ENCODE data around the gene PRR18.

Gene PRR18

DNA sequence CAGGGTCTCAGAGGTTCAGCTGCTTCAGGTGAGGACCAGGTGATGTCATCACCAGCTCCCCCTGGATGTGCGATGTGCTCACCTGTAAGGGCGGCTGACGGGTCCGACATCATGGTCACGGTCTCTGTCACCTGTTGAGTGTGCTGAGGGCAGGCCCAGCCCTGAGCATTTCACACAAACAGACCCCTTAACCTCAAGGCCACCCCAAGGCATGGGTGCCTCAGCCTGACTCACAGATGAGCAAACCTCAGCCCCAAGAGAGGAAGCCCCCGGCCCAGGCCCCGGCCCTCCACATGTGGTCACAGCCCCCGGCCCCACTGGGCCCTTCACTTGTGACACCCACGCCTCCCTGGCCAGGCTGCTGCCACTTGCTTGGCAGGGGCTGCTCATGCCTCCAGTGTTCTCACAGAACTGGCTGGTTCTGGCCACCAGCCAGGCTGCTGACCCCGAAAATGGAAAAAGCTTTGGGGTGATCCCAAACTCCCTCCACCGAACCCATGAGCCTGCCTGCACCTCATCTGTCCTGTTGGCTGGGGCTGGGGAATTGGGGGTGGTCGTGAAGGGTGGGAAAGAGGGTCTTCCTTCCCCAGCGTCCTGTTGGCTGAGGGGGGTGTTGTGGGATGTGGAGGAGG lies 33.3 kb downstream of the PRR18 start:
- no peak overlapping the region for H3K4me3 ChIP-seq (ENCODE audit: low read depth, low read length)
- no peak for DNase-seq (ENCODE audit: low read depth)
- TF ChIP-seq, protein P1, sequence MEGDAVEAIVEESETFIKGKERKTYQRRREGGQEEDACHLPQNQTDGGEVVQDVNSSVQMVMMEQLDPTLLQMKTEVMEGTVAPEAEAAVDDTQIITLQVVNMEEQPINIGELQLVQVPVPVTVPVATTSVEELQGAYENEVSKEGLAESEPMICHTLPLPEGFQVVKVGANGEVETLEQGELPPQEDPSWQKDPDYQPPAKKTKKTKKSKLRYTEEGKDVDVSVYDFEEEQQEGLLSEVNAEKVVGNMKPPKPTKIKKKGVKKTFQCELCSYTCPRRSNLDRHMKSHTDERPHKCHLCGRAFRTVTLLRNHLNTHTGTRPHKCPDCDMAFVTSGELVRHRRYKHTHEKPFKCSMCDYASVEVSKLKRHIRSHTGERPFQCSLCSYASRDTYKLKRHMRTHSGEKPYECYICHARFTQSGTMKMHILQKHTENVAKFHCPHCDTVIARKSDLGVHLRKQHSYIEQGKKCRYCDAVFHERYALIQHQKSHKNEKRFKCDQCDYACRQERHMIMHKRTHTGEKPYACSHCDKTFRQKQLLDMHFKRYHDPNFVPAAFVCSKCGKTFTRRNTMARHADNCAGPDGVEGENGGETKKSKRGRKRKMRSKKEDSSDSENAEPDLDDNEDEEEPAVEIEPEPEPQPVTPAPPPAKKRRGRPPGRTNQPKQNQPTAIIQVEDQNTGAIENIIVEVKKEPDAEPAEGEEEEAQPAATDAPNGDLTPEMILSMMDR (IDR thresholded peaks at IDR 0.05; ENCODE audit: insufficient read depth, low read depth, low read length, missing control alignments), result no peak

DNA sequence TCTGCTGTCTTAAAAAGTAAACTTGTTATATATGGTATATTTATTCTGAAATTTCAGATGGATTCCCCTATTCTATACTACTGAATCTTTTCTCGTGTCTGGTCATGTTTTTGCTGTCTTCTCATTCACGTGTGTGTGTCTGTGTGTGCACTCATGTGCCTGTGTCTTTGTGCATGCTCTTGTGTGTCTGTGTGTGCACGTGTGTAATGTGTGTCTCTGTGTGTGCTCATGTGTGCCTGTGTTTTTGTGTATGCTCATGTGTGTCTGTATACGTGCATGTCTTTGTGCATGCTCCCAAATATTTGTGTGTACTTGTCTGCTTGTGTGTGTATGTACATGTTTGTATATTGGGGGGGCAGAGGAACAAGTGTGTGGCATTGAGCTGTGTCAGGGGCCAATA lies 34.0 kb downstream of the PRR18 start:
- DNase-seq (ENCODE audit: low read depth), result no peak
- no peak overlapping the region for H3K4me3 ChIP-seq (ENCODE audit: low read depth, low read length)
- TF ChIP-seq, protein P1 (IDR thresholded peaks at IDR 0.05; ENCODE audit: insufficient read depth, low read depth, low read length, missing control alignments), result no peak

- no peak overlapping the region for H3K4me3 ChIP-seq (ENCODE audit: low read depth, low read length)
- TF ChIP-seq, protein P1 (IDR thresholded peaks at IDR 0.05; ENCODE audit: insufficient read depth, low read depth, low read length, missing control alignments), result no peak
- DNase-seq (ENCODE audit: low read depth), result no peak
Measured at GRCh38 chr6:166271376-166271765, 36.8 kb downstream of the PRR18 start.

DNA sequence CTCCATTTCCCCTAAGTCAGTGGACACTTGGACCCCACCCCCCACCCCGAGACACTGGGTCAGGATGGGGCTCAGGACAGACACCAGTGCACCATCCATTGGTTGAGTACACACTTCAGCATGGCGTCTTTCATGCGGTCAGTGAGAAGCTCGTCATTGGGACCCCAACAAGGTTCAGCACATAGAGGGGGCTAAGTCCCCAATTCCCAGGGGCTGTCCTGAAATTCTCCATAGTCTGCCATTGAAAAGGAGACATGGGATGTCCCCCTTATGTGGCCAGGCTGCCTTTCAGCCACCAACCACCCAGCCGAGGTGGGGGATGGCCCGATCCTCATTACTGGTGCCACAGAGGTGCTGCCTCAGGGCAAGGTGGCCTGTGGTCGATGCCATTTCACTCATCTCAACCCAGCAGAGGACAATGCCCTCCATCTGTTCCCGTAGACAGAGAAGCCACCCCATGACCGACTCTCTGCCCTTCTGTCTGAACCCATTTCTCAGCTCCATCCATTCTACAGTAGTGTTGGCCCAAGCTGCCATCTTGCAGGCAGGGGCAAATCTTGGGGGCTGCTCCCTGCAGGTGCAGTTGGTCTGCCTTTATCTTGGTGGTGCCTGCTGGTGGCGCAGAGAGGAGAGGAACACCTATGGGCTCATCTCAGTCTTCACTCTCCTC lies 37.4 kb downstream of the PRR18 start:
- TF ChIP-seq, protein P1 (IDR thresholded peaks at IDR 0.05; ENCODE audit: insufficient read depth, low read depth, low read length, missing control alignments), result no peak
- DNase-seq (ENCODE audit: low read depth), result no peak
- no peak overlapping the region for H3K4me3 ChIP-seq (ENCODE audit: low read depth, low read length)

DNA sequence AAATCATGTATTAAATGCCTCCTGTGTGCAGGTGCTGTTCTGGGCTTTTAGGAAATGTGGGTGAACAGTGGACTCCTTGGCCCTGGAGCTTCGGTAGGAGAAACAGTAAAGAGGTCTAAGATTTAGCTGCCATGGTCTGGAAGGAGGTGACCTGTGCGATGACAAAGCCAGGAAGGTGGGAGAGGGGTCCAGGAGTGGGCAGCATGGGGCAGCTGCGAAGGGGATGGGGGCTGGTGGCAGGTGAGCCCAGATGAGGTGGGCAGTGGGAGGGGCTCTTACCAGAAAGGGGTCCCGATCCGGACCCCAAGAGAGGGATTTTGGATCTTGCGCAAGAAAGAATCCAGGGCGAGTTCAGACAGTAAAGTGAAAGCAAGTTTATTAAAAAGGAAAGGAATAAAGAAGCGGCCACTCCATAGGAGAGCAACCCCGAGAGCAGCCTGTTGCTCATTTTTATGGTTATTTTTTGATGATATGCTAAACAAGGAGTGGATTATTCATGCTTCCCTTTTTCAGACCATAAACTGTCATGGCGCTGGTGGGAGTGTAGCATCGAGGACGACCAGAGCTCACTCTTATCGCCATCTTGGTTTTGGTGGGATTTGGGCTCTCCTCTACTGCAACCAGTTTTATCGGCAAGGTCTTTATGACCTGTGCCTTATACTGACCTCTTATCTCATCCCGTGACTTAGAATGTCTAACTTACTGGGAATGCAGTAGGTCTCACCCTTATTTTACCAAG lies 38.7 kb downstream of the PRR18 start:
- no peak for DNase-seq (ENCODE audit: low read depth)
- TF ChIP-seq, protein P1 (IDR thresholded peaks at IDR 0.05; ENCODE audit: insufficient read depth, low read depth, low read length, missing control alignments), result no peak
- no peak overlapping the region for H3K4me3 ChIP-seq (ENCODE audit: low read depth, low read length)

DNA sequence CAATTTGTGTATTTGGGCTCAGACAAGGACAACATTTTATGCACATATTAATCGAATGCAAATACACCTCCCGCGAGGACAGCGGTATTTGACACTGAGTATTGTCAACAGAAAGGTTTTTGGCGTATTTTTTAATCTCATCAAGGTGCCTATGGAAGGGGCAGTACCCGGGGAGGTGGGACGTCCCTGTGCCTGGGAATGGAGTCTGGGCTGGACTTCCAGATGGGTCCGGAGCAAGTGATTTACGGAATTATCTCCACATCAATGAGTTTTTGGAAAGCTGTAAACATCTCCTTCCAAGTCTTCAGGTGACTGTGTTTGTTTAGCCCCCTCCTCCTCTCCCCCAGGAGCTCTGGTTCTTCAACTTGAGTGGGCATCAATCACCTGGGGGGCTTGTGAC lies 39.8 kb downstream of the PRR18 start:
- no peak overlapping the region for H3K4me3 ChIP-seq (ENCODE audit: low read depth, low read length)
- no peak for DNase-seq (ENCODE audit: low read depth)
- TF ChIP-seq, protein P1 (IDR thresholded peaks at IDR 0.05; ENCODE audit: insufficient read depth, low read depth, low read length, missing control alignments), result no peak
